ENCODE results near the gene PYCR2. TPM values are rescaled to one million over a fixed set of nuclear protein-coding genes. Genes with fewer than 3 reads are reported as not detected.
"Not testable (repeated sequence)": the region's sequence is repeated elsewhere in the genome, so short reads cannot be mapped to it uniquely, and the experiment has no call there.

PYCR2 gene
- total RNA-seq, result 64.0 TPM
- long read RNA-seq, transcript PYCR2-201 (7 exons, 1,689 nt), result major isoform, 94 of 114 reads
- long read RNA-seq, partial matches to known transcripts, result 12 of 114 reads
- long read RNA-seq, other reads (novel, unspliced or antisense), result 8 of 114 reads

DNA sequence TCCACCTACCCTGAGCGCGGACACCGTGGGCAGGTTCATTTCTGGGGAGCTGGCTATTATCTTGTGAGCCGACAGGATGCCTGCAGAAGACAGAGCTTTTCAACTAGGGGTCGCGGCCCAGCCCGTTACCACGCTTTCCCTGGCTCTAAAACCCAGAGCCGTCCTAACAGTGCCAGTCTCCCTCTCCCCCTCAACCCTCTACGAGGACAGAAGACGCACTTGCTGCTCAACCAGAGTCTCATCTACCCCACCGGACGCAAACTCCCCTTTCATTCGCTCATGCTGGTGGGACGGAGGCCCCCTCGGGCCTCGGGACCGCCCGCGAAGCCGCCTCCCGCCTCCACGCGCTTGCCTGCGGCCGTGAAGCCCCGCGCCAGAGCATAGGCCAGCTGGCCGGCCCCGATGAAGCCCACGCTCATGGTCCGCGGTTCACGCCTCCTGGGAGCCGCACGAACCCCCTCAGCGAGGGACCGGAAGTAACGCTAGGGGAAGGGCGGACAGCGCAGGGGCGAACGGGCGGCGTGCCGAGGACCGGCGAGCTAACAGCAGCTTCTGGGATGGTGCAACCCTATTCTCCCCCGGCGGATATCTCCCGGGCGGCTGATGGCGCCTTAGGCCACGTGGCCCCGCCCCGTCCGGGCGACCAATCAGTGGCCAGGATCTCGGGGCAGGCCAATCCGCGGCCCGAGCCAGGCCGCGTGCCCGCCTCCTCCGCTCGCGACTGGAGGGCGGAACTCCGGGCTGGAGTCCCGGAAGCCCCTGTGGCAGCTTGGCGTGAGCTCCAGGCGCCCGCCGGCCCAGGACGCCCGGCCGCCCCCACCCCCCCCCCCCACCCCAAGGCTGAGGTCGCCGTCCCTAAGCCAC, at the start of gene PYCR2:
TSS of gene PYCR2 (minus strand) at position 559 of the 864 bp plus-strand sequence. CDS start at position 419, 140 bp downstream.
- TF ChIP-seq, protein P1, sequence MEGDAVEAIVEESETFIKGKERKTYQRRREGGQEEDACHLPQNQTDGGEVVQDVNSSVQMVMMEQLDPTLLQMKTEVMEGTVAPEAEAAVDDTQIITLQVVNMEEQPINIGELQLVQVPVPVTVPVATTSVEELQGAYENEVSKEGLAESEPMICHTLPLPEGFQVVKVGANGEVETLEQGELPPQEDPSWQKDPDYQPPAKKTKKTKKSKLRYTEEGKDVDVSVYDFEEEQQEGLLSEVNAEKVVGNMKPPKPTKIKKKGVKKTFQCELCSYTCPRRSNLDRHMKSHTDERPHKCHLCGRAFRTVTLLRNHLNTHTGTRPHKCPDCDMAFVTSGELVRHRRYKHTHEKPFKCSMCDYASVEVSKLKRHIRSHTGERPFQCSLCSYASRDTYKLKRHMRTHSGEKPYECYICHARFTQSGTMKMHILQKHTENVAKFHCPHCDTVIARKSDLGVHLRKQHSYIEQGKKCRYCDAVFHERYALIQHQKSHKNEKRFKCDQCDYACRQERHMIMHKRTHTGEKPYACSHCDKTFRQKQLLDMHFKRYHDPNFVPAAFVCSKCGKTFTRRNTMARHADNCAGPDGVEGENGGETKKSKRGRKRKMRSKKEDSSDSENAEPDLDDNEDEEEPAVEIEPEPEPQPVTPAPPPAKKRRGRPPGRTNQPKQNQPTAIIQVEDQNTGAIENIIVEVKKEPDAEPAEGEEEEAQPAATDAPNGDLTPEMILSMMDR (IDR thresholded peaks at IDR 0.05; ENCODE audit: borderline replicate concordance), result no peak
- Histone ChIP-seq H3K36me3 (peaks cover 23% of the 10 kb centered on the region), H3K27ac (replicated peaks) (peak within 1 kb of the TSS; percentile 93), H3K4me1 (peaks cover 48% of the 10 kb centered on the region), H3K9me3 (replicated peaks) (no peaks in the 10 kb centered on the region), H3K27me3 (ENCODE audit: low read depth) (no peaks in the 10 kb centered on the region), H3K4me3 (peak within 1 kb of the TSS; percentile 82)
- peak; percentile 96 for DNase-seq
- intact Hi-C loops (cut with micrococcal nuclease), result no loop called here

DNA sequence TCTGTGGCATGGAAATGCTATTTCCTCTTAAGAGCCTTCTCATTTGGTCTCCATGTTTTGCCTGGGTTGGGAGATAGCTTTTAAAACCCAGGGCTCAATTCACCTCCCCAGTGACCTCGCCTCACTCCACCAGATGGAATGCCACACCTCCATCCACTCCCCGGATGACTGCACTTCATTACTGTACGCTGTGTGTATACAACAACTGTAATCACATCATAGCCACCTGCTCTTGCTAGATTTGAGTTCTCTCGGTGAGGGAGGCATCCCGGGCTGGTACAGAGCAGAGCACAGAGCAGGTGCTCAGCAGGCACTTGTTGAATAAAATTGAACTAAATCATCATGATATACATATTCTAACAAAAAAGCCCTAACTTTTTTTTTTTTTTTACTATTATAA, 49.1 kb upstream of the PYCR2 start:
- peaks cover 3% of the 10 kb centered on the region for H3K4me1 ChIP-seq
- peaks cover 11% of the 10 kb centered on the region for H3K36me3 ChIP-seq
- H3K9me3 ChIP-seq (replicated peaks), result no peaks in the 10 kb centered on the region
- H3K27me3 ChIP-seq (ENCODE audit: low read depth), result no peaks in the 10 kb centered on the region
- TF ChIP-seq, protein P1 (IDR thresholded peaks at IDR 0.05; ENCODE audit: borderline replicate concordance), result no peak
- intact Hi-C loops (cut with micrococcal nuclease), result loop anchor here (10.0 kb wide), 2 partner anchors 178 to 658 kb away; no protein-coding TSS in a partner anchor
- no peak overlapping the region for H3K4me3 ChIP-seq
- no peak for DNase-seq
- H3K27ac ChIP-seq (replicated peaks), result no peak overlapping the region

DNA sequence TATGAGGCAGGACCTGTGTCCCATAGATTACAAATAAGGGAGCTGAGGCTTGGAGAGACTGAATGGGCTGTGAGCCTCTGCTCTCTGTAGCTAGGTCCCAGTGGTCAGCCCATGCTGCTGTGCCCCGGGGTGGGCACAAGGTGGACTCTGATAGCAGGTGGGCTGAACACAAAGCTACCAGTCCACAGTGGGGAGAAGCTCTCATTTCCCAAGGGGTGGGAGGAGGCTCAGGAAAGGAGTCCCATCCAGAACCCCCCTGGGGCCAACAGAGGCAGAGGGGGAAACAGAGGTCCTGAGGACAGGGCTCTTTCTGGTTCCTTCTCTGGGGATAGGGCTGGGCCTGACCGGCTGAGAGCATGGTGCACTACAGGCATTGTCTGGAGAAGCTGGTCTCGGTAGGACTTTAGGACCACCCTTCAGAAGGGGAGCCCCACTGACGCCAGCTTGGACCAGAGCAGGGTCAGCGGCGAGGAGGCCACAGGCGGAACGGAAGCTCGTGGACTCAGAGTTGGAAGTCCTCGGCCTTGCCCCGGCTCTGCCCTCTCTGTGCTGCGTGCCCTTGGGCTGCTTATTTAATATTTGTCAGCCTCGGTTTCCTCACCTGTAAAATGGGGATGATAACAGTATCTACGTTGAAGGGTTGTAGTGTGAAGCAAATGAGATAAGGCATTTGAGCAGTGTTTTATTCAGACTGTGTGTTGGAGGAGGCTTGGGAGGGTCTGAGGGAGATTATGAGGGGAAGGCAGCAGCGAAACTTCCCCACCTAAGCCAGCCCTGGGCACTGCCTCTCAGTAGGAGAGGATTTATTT, 48.5 kb upstream of the PYCR2 start:
- intact Hi-C loops (cut with micrococcal nuclease), result loop anchor here (10.0 kb wide), 2 partner anchors 178 to 658 kb away; no protein-coding TSS in a partner anchor
- Histone ChIP-seq H3K36me3 (peaks cover 6% of the 10 kb centered on the region), H3K27ac (replicated peaks) (no peak overlapping the region), H3K4me3 (no peak overlapping the region), H3K27me3 (ENCODE audit: low read depth) (no peaks in the 10 kb centered on the region), H3K4me1 (peaks cover 3% of the 10 kb centered on the region), H3K9me3 (replicated peaks) (no peaks in the 10 kb centered on the region)
- DNase-seq, result no peak
- TF ChIP-seq, protein P1 (IDR thresholded peaks at IDR 0.05; ENCODE audit: borderline replicate concordance), result no peak

DNA sequence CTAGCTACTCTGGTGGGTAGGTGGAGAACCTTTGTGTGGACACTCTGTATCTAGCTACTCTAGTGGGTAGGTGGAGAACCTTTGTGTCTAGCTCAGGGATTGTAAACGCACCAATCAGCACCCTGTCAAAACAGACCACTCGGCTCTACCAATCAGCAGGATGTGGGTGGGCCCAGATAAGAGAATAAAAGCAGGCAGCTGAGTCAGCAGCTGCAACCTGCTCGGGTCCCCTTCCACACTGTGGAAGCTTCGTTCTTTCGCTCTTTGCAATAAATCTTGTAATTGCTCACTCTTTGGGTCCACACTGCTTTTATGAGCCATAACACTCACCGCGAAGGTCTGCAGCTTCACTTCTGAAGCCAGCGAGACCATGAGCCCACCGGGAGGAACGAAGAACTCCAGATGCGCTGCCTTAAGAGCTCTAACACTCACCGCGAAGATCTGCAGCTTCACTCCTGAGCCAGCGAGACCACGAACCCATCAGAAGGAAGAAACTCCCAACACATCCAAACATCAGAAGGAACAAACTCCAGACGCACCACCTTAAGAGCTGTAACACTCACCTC, 46.6 kb upstream of the PYCR2 start:
- intact Hi-C loops (cut with micrococcal nuclease), result loop anchor here (10.0 kb wide), 2 partner anchors 176 to 656 kb away; no protein-coding TSS in a partner anchor
- H3K4me1 ChIP-seq; H3K27me3 ChIP-seq (ENCODE audit: low read depth); DNase-seq; H3K27ac ChIP-seq (replicated peaks); H3K4me3 ChIP-seq; H3K36me3 ChIP-seq; H3K9me3 ChIP-seq (replicated peaks): not testable (repeated sequence)

DNA sequence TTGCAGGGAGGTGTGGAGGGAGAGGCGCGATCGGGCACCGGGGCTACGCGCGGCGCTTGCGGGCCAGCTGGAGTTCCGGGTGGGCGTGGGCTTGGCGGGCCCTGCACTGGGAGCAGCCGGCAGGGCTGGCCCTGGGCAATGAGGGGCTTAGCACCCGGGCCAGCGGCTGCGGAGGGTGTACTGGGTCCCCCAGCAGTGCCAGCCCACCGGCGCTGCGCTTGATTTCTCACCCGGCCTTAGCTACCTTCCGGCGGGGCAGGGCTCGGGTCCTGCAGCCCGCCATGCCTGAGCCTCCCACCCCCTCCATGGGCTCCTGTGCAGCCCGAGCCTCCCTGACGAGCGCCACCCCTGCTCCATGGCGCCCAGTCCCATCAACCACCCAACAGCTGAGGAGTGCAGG, 45.7 kb upstream of the PYCR2 start:
- intact Hi-C loops (cut with micrococcal nuclease), result loop anchor here (10.0 kb wide), 2 partner anchors 175 to 655 kb away; no protein-coding TSS in a partner anchor
- H3K27me3 ChIP-seq (ENCODE audit: low read depth); DNase-seq; H3K36me3 ChIP-seq; H3K4me3 ChIP-seq; H3K4me1 ChIP-seq; H3K27ac ChIP-seq (replicated peaks); H3K9me3 ChIP-seq (replicated peaks): not testable (repeated sequence)

DNA sequence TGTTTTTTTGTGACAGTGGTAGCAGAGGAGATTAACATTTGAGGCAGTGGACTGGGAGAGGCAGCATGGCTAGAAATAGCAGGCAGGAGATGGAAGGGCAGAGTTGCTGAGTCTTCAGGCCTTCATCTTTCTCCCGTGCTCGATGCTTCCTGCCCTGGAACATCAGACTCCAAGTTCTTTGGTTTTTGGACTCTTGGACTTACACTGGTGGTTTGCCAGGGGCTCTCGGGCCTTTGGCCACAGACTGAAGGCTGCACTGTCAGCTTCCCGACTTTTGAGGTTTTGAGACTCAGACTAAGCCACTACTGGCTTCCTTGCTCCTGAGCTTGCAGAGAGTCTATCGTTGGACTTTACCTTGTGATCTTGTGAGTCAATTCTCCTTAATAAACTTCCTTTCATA, 41.2 kb upstream of the PYCR2 start:
- no peak overlapping the region for H3K27ac ChIP-seq (replicated peaks)
- intact Hi-C loops (cut with micrococcal nuclease), result no loop called here
- no peak overlapping the region for H3K4me3 ChIP-seq
- TF ChIP-seq, protein P1 (IDR thresholded peaks at IDR 0.05; ENCODE audit: borderline replicate concordance), result no peak
- H3K9me3 ChIP-seq (replicated peaks), result no peaks in the 10 kb centered on the region
- peaks cover 15% of the 10 kb centered on the region for H3K27me3 ChIP-seq (ENCODE audit: low read depth)
- peaks cover 4% of the 10 kb centered on the region for H3K4me1 ChIP-seq
- no peak for DNase-seq
- no peaks in the 10 kb centered on the region for H3K36me3 ChIP-seq
